ENCODE results near the gene GLB1L.
"Not testable (repeated sequence)": the region's sequence is repeated elsewhere in the genome, so short reads cannot be mapped to it uniquely, and the experiment has no call there.

The GLB1L gene

GRCh38 chr2:219289537-219290361 lies 44.5 kb upstream of the GLB1L start:
- no peak for DNase-seq (ENCODE audit: low read depth, low spot score)
- no peak overlapping the region for H3K27ac ChIP-seq

GRCh38 chr2:219289195-219289536 lies 43.9 kb upstream of the GLB1L start:
- Histone ChIP-seq H3K9me3 (ENCODE audit: low read depth, low read length) (no peaks in the 10 kb centered on the region), H3K27ac (no peak overlapping the region), H3K4me3 (no peak overlapping the region), H3K9ac (ENCODE audit: insufficient read length) (no peak overlapping the region), H3K36me3 (ENCODE audit: insufficient read depth, low read length) (no peaks in the 10 kb centered on the region; the same call in 1 of the 2 replicates)
- TF ChIP-seq POLR2AphosphoS5 (IDR thresholded peaks at IDR 0.05; ENCODE audit: borderline replicate concordance, low read depth, low read length): no peak
- no peak for TF ChIP-seq EZH2 (IDR thresholded peaks at IDR 0.05)
- no peak for TF ChIP-seq FOXP2 (optimal IDR thresholded peaks at IDR 0.05; ENCODE audit: control extremely low read depth, extremely low read length, insufficient read depth)
- DNase-seq (ENCODE audit: low read depth, low spot score): no peak

More at GRCh38 chr2:219289537-219290361, 44.5 kb upstream of the GLB1L start:
- Histone ChIP-seq H3K36me3 (ENCODE audit: insufficient read depth, low read length) (no peaks in the 10 kb centered on the region; the same call in 1 of the 2 replicates), H3K9ac (ENCODE audit: insufficient read length) (no peak overlapping the region), H3K9me3 (ENCODE audit: low read depth, low read length) (no peaks in the 10 kb centered on the region), H3K4me3 (no peak overlapping the region)
- TF ChIP-seq EZH2 (IDR thresholded peaks at IDR 0.05): no peak
- no peak for TF ChIP-seq FOXP2 (optimal IDR thresholded peaks at IDR 0.05; ENCODE audit: control extremely low read depth, extremely low read length, insufficient read depth)
- no peak for TF ChIP-seq POLR2AphosphoS5 (IDR thresholded peaks at IDR 0.05; ENCODE audit: borderline replicate concordance, low read depth, low read length)

- TF ChIP-seq EZH2 (IDR thresholded peaks at IDR 0.05): no peak
- no peak for TF ChIP-seq FOXP2 (optimal IDR thresholded peaks at IDR 0.05; ENCODE audit: control extremely low read depth, extremely low read length, insufficient read depth)
- TF ChIP-seq POLR2AphosphoS5 (IDR thresholded peaks at IDR 0.05; ENCODE audit: borderline replicate concordance, low read depth, low read length): no peak
- no peak overlapping the region for H3K27ac ChIP-seq
- H3K9me3 ChIP-seq (ENCODE audit: low read depth, low read length): no peaks in the 10 kb centered on the region
- DNase-seq (ENCODE audit: low read depth, low spot score): no peak
- no peak overlapping the region for H3K4me3 ChIP-seq
- H3K36me3 ChIP-seq (ENCODE audit: insufficient read depth, low read length): no peaks in the 10 kb centered on the region; the same call in 1 of the 2 replicates
- H3K9ac ChIP-seq (ENCODE audit: insufficient read length): no peak overlapping the region
Observed at GRCh38 chr2:219287580-219288265, 42.5 kb upstream of the GLB1L start.

GRCh38 chr2:219287116-219287440 lies 41.8 kb upstream of the GLB1L start:
- not testable (repeated sequence) for H3K36me3 ChIP-seq (ENCODE audit: insufficient read depth, low read length); H3K4me3 ChIP-seq; H3K9ac ChIP-seq (ENCODE audit: insufficient read length); H3K9me3 ChIP-seq (ENCODE audit: low read depth, low read length); H3K27ac ChIP-seq; DNase-seq (ENCODE audit: low read depth, low spot score)

- no peaks in the 10 kb centered on the region for H3K9me3 ChIP-seq (ENCODE audit: low read depth, low read length)
- no peak for DNase-seq (ENCODE audit: low read depth, low spot score)
- TF ChIP-seq FOXP2 (optimal IDR thresholded peaks at IDR 0.05; ENCODE audit: control extremely low read depth, extremely low read length, insufficient read depth) (no peak), POLR2AphosphoS5 (IDR thresholded peaks at IDR 0.05; ENCODE audit: borderline replicate concordance, low read depth, low read length) (no peak), EZH2 (IDR thresholded peaks at IDR 0.05) (no peak)
- no peak overlapping the region for H3K27ac ChIP-seq
- H3K36me3 ChIP-seq (ENCODE audit: insufficient read depth, low read length): no peaks in the 10 kb centered on the region; the same call in 1 of the 2 replicates
- no peak overlapping the region for H3K4me3 ChIP-seq
- H3K9ac ChIP-seq (ENCODE audit: insufficient read length): no peak overlapping the region
Observed at GRCh38 chr2:219286436-219287115, 41.3 kb upstream of the GLB1L start.

GRCh38 chr2:219285894-219286425 lies 40.7 kb upstream of the GLB1L start:
- Histone ChIP-seq H3K9ac (ENCODE audit: insufficient read length) (no peak overlapping the region), H3K4me3 (no peak overlapping the region), H3K36me3 (ENCODE audit: insufficient read depth, low read length) (peaks cover under 1% of the 10 kb centered on the region; the same call in 1 of the 2 replicates), H3K27ac (no peak overlapping the region), H3K9me3 (ENCODE audit: low read depth, low read length) (no peaks in the 10 kb centered on the region)
- DNase-seq (ENCODE audit: low read depth, low spot score): no peak
- TF ChIP-seq EZH2 (IDR thresholded peaks at IDR 0.05) (no peak), FOXP2 (optimal IDR thresholded peaks at IDR 0.05; ENCODE audit: control extremely low read depth, extremely low read length, insufficient read depth) (no peak), POLR2AphosphoS5 (IDR thresholded peaks at IDR 0.05; ENCODE audit: borderline replicate concordance, low read depth, low read length) (no peak)

GRCh38 chr2:219285373-219285735 lies 40.1 kb upstream of the GLB1L start:
- Histone ChIP-seq H3K9me3 (ENCODE audit: low read depth, low read length) (no peaks in the 10 kb centered on the region), H3K9ac (ENCODE audit: insufficient read length) (no peak overlapping the region), H3K4me3 (no peak overlapping the region), H3K27ac (no peak overlapping the region), H3K36me3 (ENCODE audit: insufficient read depth, low read length) (peaks cover 4% of the 10 kb centered on the region; the same call in 1 of the 2 replicates)
- TF ChIP-seq EZH2 (IDR thresholded peaks at IDR 0.05) (no peak), FOXP2 (optimal IDR thresholded peaks at IDR 0.05; ENCODE audit: control extremely low read depth, extremely low read length, insufficient read depth) (no peak), POLR2AphosphoS5 (IDR thresholded peaks at IDR 0.05; ENCODE audit: borderline replicate concordance, low read depth, low read length) (no peak)
- no peak for DNase-seq (ENCODE audit: low read depth, low spot score)
